ENCODE data around the gene STRN3. TPM values are rescaled to one million over a fixed set of nuclear protein-coding genes. Genes with fewer than 3 reads are reported as not detected.

Gene STRN3
- total RNA-seq, 1 donor from 2014 or later = 48.9 TPM

GRCh38 chr14:31025367-31026076, 657 bp downstream of the STRN3 start, which contains the start of gene AP4S1:
Gene AP4S1, plus strand, starts transcription at chr14:31025649. Its CDS starts 40,548 bp downstream, at chr14:31066197.
- H3K4me1 ChIP-seq = peaks cover 43% of the 10 kb centered on the region
- no peaks in the 10 kb centered on the region for H3K27me3 ChIP-seq
- peak within 1 kb of the TSS; percentile 100 for H3K27ac ChIP-seq
- peak within 1 kb of the TSS; percentile 89 to 96 for H3K4me3 ChIP-seq
- intact Hi-C loops (cut with DNase I) = no loop called here
- no peaks in the 10 kb centered on the region for H3K36me3 ChIP-seq
- H3K9me3 ChIP-seq = no peaks in the 10 kb centered on the region
- TF ChIP-seq POLR2AphosphoS5 (IDR thresholded peaks at IDR 0.05; ENCODE audit: insufficient read depth in 1 of 2, low read depth in 1 of 2) (peak in 1 of 2 donors; percentile 23), POLR2A (IDR thresholded peaks at IDR 0.05) (no peak)
- peak in 1 of 2 donors; percentile 88 for DNase-seq (ENCODE audit: extremely low spot score in 2 of 2)

- DNase-seq (ENCODE audit: extremely low spot score in 2 of 2) = no peak
- H3K4me1 ChIP-seq = peaks cover 49% of the 10 kb centered on the region
- TF ChIP-seq POLR2AphosphoS5 (IDR thresholded peaks at IDR 0.05; ENCODE audit: insufficient read depth in 1 of 2, low read depth in 1 of 2) (no peak), POLR2A (IDR thresholded peaks at IDR 0.05) (no peak)
- no peaks in the 10 kb centered on the region for H3K27me3 ChIP-seq
- intact Hi-C loops (cut with DNase I) = no loop called here
- peak overlapping the region; percentile 100 for H3K27ac ChIP-seq
- H3K4me3 ChIP-seq = peak overlapping the region; percentile 89 to 96
- H3K9me3 ChIP-seq = no peaks in the 10 kb centered on the region
- H3K36me3 ChIP-seq = no peaks in the 10 kb centered on the region
Observed at GRCh38 chr14:31024577-31025366, 1.4 kb downstream of the STRN3 start.

GRCh38 chr14:31024010-31024480, 2.1 kb downstream of the STRN3 start:
- Histone ChIP-seq H3K4me3 (peak overlapping the region; percentile 89 to 96), H3K27ac (peak overlapping the region; percentile 100), H3K9me3 (no peaks in the 10 kb centered on the region), H3K36me3 (no peaks in the 10 kb centered on the region), H3K27me3 (no peaks in the 10 kb centered on the region), H3K4me1 (peaks cover 55% of the 10 kb centered on the region)
- TF ChIP-seq POLR2A (IDR thresholded peaks at IDR 0.05) = no peak
- TF ChIP-seq POLR2AphosphoS5 (IDR thresholded peaks at IDR 0.05; ENCODE audit: insufficient read depth in 1 of 2, low read depth in 1 of 2) = no peak
- no peak for TF ChIP-seq CTCF (IDR thresholded peaks at IDR 0.05)
- intact Hi-C loops (cut with DNase I) = no loop called here
- no peak for DNase-seq (ENCODE audit: extremely low spot score in 2 of 2)

- Histone ChIP-seq H3K4me3 (no peak overlapping the region), H3K27ac (no peak overlapping the region), H3K36me3 (no peaks in the 10 kb centered on the region), H3K9me3 (no peaks in the 10 kb centered on the region), H3K27me3 (no peaks in the 10 kb centered on the region), H3K4me1 (peaks cover 59% of the 10 kb centered on the region)
- TF ChIP-seq CTCF (IDR thresholded peaks at IDR 0.05) (no peak), POLR2A (IDR thresholded peaks at IDR 0.05) (no peak), POLR2AphosphoS5 (IDR thresholded peaks at IDR 0.05; ENCODE audit: insufficient read depth in 1 of 2, low read depth in 1 of 2) (no peak)
- no peak for DNase-seq (ENCODE audit: extremely low spot score in 2 of 2)
- intact Hi-C loops (cut with DNase I) = no loop called here
Observed at GRCh38 chr14:31022386-31022785, 3.8 kb downstream of the STRN3 start.

- peaks cover 58% of the 10 kb centered on the region for H3K4me1 ChIP-seq
- no peaks in the 10 kb centered on the region for H3K27me3 ChIP-seq
- TF ChIP-seq CTCF (IDR thresholded peaks at IDR 0.05) (no peak), POLR2AphosphoS5 (IDR thresholded peaks at IDR 0.05; ENCODE audit: insufficient read depth in 1 of 2, low read depth in 1 of 2) (no peak)
Observed at GRCh38 chr14:31021576-31021949, 4.6 kb downstream of the STRN3 start.

More at GRCh38 chr14:31021576-31021949, 4.6 kb downstream of the STRN3 start:
- no peak for DNase-seq (ENCODE audit: extremely low spot score in 2 of 2)
- Histone ChIP-seq H3K9me3 (no peaks in the 10 kb centered on the region), H3K36me3 (no peaks in the 10 kb centered on the region), H3K27ac (no peak overlapping the region), H3K4me3 (no peak overlapping the region)
- intact Hi-C loops (cut with DNase I) = no loop called here

All from vagina (tissue), 2 donors.